Trophoblast cell (in vitro differentiated cells and primary cell): Measurements from ENCODE around the gene PPFIA2.
A peak's percentile ranks its signal among the peaks of the same experiment; 100 is the strongest.

Source experiments
- DNase-seq, 2 donors: peaks; one replicate each; pipeline ENCODE4 v3.0.0-alpha.2; 2016
- H2AFZ ChIP-seq: 2 replicates; pipeline ENCODE4 v1.6.1; 2013; ENCODE audit warnings: low read length, moderate library complexity, mild to moderate bottlenecking; ENCODE audit not compliant: insufficient read depth, poor library complexity
- H2AK5ac ChIP-seq: 2 replicates; pipeline ENCODE4 v1.6.1; 2013; ENCODE audit warnings: mild to moderate bottlenecking, low read length
- H2BK120ac ChIP-seq: 2 replicates; pipeline ENCODE4 v1.6.1; 2013; ENCODE audit warnings: low read length, mild to moderate bottlenecking, moderate library complexity; ENCODE audit not compliant: insufficient read depth, poor library complexity
- H2BK12ac ChIP-seq: 2 replicates; pipeline ENCODE4 v1.6.1; 2013; ENCODE audit warnings: mild to moderate bottlenecking, low read length, moderate library complexity
- H2BK5ac ChIP-seq: 2 replicates; pipeline ENCODE4 v1.6.1; 2013; ENCODE audit warnings: low read length, low read depth, moderate library complexity, mild to moderate bottlenecking; ENCODE audit not compliant: poor library complexity
- H3K14ac ChIP-seq: 2 replicates; pipeline ENCODE4 v1.6.1; 2013; ENCODE audit warnings: mild to moderate bottlenecking, low read length
- H3K18ac ChIP-seq: 2 replicates; pipeline ENCODE4 v1.6.1; 2013; ENCODE audit warnings: mild to moderate bottlenecking, low read length
- H3K23ac ChIP-seq: 2 replicates; pipeline ENCODE4 v1.6.1; 2013; ENCODE audit warnings: low read length
- H3K27ac ChIP-seq: 2 replicates; pipeline ENCODE4 v1.5.1; 2013; ENCODE audit warnings: low read depth, mild to moderate bottlenecking, inconsistent platforms, low read length, moderate library complexity
- H3K27me3 ChIP-seq: 2 replicates; pipeline ENCODE4 v1.6.1; 2013; ENCODE audit warnings: inconsistent platforms, mild to moderate bottlenecking, low read length, moderate library complexity; ENCODE audit not compliant: insufficient read depth
- H3K36me3 ChIP-seq, 2 experiments: 1 replicate in 1 of 2; 2 replicates in 1 of 2; pipeline ENCODE4 v1.6.1; 2013; ENCODE audit warnings: low read length in 2 of 2, mild to moderate bottlenecking in 2 of 2, moderate library complexity in 1 of 2; ENCODE audit not compliant: insufficient read depth in 2 of 2, control insufficient read depth in 1 of 2
- H3K4ac ChIP-seq: 2 replicates; pipeline ENCODE4 v1.6.1; 2013; ENCODE audit warnings: low read depth, mild to moderate bottlenecking, low read length, moderate library complexity
- H3K4me1 ChIP-seq, 2 experiments: 1 replicate in 1 of 2; 2 replicates in 1 of 2; pipeline ENCODE4 v1.6.1; 2013; ENCODE audit warnings: low read length in 2 of 2, mild to moderate bottlenecking in 2 of 2, moderate library complexity in 1 of 2; ENCODE audit not compliant: insufficient read depth in 2 of 2, control insufficient read depth in 1 of 2
- H3K4me2 ChIP-seq: 2 replicates; pipeline ENCODE4 v1.6.1; 2013; ENCODE audit warnings: inconsistent platforms, mild to moderate bottlenecking, low read length, moderate library complexity
- H3K4me3 ChIP-seq: 2 replicates; pipeline ENCODE4 v1.5.1; 2013; ENCODE audit warnings: mild to moderate bottlenecking, low read depth, low read length, inconsistent platforms
- H3K79me1 ChIP-seq: one replicate; pipeline ENCODE4 v1.6.1; 2013; ENCODE audit warnings: low read length
- H3K79me2 ChIP-seq: 2 replicates; pipeline ENCODE4 v1.6.1; 2013; ENCODE audit warnings: low read length, mild to moderate bottlenecking; ENCODE audit not compliant: control insufficient read depth, insufficient read depth, poor library complexity
- H3K9ac ChIP-seq: 2 replicates; pipeline ENCODE4 v1.6.1; 2013; ENCODE audit warnings: mild to moderate bottlenecking, low read length
- H3K9me3 ChIP-seq: 2 replicates; pipeline ENCODE4 v1.6.1; 2013; ENCODE audit warnings: low read depth, mild to moderate bottlenecking, control low read depth, inconsistent platforms, low read length; ENCODE audit not compliant: insufficient read depth
- H4K12ac ChIP-seq: 2 replicates; pipeline ENCODE4 v1.6.1; 2013; ENCODE audit warnings: low read depth, mild to moderate bottlenecking, low read length, moderate library complexity
- H4K8ac ChIP-seq: 2 replicates; pipeline ENCODE4 v1.6.1; 2013; ENCODE audit warnings: low read depth, mild to moderate bottlenecking, low read length, moderate library complexity
- H4K91ac ChIP-seq: one replicate; pipeline ENCODE4 v1.6.1; 2013; ENCODE audit warnings: low read depth, mild to moderate bottlenecking, low read length, moderate library complexity
- WGBS: extraction: QIAGEN DNeasy Blood & Tissue Kit; methylation state at CpG from one replicate; pipeline ENCODE4 v1.1.7; 2013; ENCODE audit warnings: missing lambda C conversion rate; ENCODE audit not compliant: insufficient read length, insufficient coverage; ENCODE audit errors: extremely low coverage; 5-methylcytosine and 5-hydroxymethylcytosine counted together

Gene PPFIA2

DNA sequence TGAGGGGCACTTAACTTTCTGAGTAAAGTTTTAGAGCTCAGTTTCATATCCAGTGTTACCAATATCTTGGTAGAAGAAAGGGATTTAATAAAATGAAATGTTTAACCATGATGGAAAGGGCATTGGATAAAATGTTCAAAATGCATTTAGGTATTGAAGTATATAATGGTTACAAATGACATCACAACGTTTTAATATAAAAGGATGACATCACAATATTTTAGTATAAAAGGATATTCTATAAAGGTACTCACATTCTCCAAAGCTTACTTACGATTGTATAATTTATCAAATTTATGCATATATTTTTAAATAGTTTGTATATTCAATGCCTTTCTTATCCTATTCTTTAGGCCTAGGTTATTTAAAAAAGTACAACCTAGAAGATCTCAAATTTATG is 226.1 kb downstream of the PPFIA2 start:
- Histone ChIP-seq H3K4me3 (no peak overlapping the region), H3K23ac (no peak overlapping the region), H3K4ac (no peak overlapping the region), H2AFZ (no peak overlapping the region), H3K36me3 (no peaks in the 10 kb centered on the region), H3K9me3 (no peaks in the 10 kb centered on the region), H3K18ac (no peak overlapping the region), H2BK120ac (no peak overlapping the region), H4K12ac (no peak overlapping the region), H3K14ac (no peak overlapping the region), H4K8ac (no peak overlapping the region), H2AK5ac (no peak overlapping the region), H2BK12ac (no peak overlapping the region), H3K4me1 (no peaks in the 10 kb centered on the region), H3K4me2 (no peak overlapping the region), H3K27me3 (no peaks in the 10 kb centered on the region), H2BK5ac (no peak overlapping the region), H3K79me2 (no peaks in the 10 kb centered on the region), H4K91ac (no peak overlapping the region), H3K79me1 (no peaks in the 10 kb centered on the region), H3K27ac (no peak overlapping the region), H3K9ac (no peak overlapping the region)
- no CpG with 5 or more reads among the region's 2 CpGs for WGBS
- DNase-seq: no peak

GRCh38 chr12:81530352-81530751 is 228.8 kb downstream of the PPFIA2 start:
- H3K79me2 ChIP-seq: no peaks in the 10 kb centered on the region
- H3K4ac ChIP-seq: no peak overlapping the region
- H3K79me1 ChIP-seq: no peaks in the 10 kb centered on the region
- no peak overlapping the region for H2AK5ac ChIP-seq
- H3K27me3 ChIP-seq: no peaks in the 10 kb centered on the region
- H3K9ac ChIP-seq: no peak overlapping the region
- H2BK5ac ChIP-seq: no peak overlapping the region
- no peak overlapping the region for H3K14ac ChIP-seq
- H3K9me3 ChIP-seq: no peaks in the 10 kb centered on the region
- no peaks in the 10 kb centered on the region for H3K36me3 ChIP-seq
- H3K27ac ChIP-seq: no peak overlapping the region
- H2BK12ac ChIP-seq: no peak overlapping the region
- no peak overlapping the region for H2AFZ ChIP-seq
- no peak overlapping the region for H4K91ac ChIP-seq
- no peak overlapping the region for H3K18ac ChIP-seq
- no peak overlapping the region for H3K4me3 ChIP-seq
- no peak overlapping the region for H3K4me2 ChIP-seq
- H3K23ac ChIP-seq: no peak overlapping the region
- peak; percentile 3 to 55 for DNase-seq
- no peaks in the 10 kb centered on the region for H3K4me1 ChIP-seq
- H4K8ac ChIP-seq: no peak overlapping the region
- H2BK120ac ChIP-seq: no peak overlapping the region
- no peak overlapping the region for H4K12ac ChIP-seq
- no CpG with 5 or more reads among the region's 2 CpGs for WGBS

DNA sequence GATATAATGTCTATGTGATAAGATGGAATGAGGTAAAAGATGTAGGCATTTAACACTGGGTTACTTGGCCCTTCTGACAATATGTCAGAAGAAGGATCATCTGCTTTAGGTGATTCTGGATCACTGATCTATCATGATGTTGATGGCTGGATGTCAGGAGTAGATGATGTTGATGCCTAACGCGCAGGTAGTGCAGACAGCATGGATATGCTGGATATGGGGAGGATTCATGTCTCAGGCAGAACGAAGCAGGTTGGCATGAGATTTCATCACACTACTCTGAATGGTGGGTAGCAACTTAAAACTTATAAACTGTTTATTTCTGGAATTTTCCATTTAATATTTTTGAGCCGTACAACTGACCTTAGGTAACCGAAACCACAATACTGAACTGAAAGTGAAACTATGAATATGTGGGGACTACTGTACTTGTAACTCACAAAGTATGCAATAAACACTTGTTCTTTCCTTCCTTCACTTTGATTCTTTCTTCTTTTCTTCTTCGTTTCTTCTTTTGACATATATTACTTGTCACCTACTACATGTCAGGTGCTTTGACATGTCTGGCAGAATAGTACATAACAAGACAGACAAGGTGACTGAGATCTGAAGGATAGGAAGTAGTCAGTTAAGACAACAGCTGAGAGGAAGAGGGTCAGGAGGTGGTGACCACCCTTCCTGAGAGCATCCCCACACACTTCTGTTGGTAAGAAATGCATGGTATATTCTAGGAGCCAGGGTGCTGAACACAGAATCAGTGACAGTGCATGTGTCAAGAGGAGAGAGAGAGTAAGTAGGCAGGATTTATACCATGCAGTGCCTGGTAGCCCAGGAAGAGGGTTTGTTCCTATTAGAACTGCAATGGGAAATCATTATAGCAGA is 238.8 kb downstream of the PPFIA2 start:
- no peaks in the 10 kb centered on the region for H3K9me3 ChIP-seq
- H4K91ac ChIP-seq: no peak overlapping the region
- no peak overlapping the region for H3K27ac ChIP-seq
- no peak overlapping the region for H4K8ac ChIP-seq
- H3K36me3 ChIP-seq: no peaks in the 10 kb centered on the region
- no peaks in the 10 kb centered on the region for H3K27me3 ChIP-seq
- no peak overlapping the region for H3K14ac ChIP-seq
- H3K9ac ChIP-seq: no peak overlapping the region
- H2BK5ac ChIP-seq: no peak overlapping the region
- no peaks in the 10 kb centered on the region for H3K79me2 ChIP-seq
- H3K4me2 ChIP-seq: no peak overlapping the region
- no peak overlapping the region for H4K12ac ChIP-seq
- H3K79me1 ChIP-seq: no peaks in the 10 kb centered on the region
- no peak overlapping the region for H2AK5ac ChIP-seq
- H3K23ac ChIP-seq: peak overlapping the region; percentile 58
- no peaks in the 10 kb centered on the region for H3K4me1 ChIP-seq
- no peak overlapping the region for H2BK12ac ChIP-seq
- H3K4me3 ChIP-seq: no peak overlapping the region
- no peak overlapping the region for H2AFZ ChIP-seq
- no peak overlapping the region for H3K18ac ChIP-seq
- H2BK120ac ChIP-seq: no peak overlapping the region
- no peak overlapping the region for H3K4ac ChIP-seq
- WGBS: no CpG with 5 or more reads among the region's 6 CpGs
- DNase-seq: no peak

GRCh38 chr12:81518638-81519037 is 240.5 kb downstream of the PPFIA2 start:
- Histone ChIP-seq H4K12ac (no peak overlapping the region), H2AFZ (no peak overlapping the region), H3K4me2 (no peak overlapping the region), H3K79me1 (no peaks in the 10 kb centered on the region), H3K27me3 (no peaks in the 10 kb centered on the region), H3K4ac (no peak overlapping the region), H3K9ac (no peak overlapping the region), H3K23ac (no peak overlapping the region), H2BK120ac (no peak overlapping the region), H3K79me2 (no peaks in the 10 kb centered on the region), H4K91ac (no peak overlapping the region), H3K18ac (no peak overlapping the region), H2BK12ac (no peak overlapping the region), H3K4me1 (no peaks in the 10 kb centered on the region), H3K36me3 (no peaks in the 10 kb centered on the region), H3K9me3 (no peaks in the 10 kb centered on the region), H2AK5ac (no peak overlapping the region), H3K14ac (no peak overlapping the region), H3K27ac (no peak overlapping the region), H4K8ac (no peak overlapping the region), H3K4me3 (no peak overlapping the region), H2BK5ac (no peak overlapping the region)
- no peak for DNase-seq
- WGBS: no CpG with 5 or more reads among the region's 1 CpG
